ENCODE measurements around the gene UBAC2.

GRCh38 chr13:99276706-99277105, 76.1 kb downstream of the UBAC2 start:
- TF ChIP-seq, protein P1, sequence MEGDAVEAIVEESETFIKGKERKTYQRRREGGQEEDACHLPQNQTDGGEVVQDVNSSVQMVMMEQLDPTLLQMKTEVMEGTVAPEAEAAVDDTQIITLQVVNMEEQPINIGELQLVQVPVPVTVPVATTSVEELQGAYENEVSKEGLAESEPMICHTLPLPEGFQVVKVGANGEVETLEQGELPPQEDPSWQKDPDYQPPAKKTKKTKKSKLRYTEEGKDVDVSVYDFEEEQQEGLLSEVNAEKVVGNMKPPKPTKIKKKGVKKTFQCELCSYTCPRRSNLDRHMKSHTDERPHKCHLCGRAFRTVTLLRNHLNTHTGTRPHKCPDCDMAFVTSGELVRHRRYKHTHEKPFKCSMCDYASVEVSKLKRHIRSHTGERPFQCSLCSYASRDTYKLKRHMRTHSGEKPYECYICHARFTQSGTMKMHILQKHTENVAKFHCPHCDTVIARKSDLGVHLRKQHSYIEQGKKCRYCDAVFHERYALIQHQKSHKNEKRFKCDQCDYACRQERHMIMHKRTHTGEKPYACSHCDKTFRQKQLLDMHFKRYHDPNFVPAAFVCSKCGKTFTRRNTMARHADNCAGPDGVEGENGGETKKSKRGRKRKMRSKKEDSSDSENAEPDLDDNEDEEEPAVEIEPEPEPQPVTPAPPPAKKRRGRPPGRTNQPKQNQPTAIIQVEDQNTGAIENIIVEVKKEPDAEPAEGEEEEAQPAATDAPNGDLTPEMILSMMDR (IDR thresholded peaks at IDR 0.05; ENCODE audit: control extremely low read depth in 1 of 3, insufficient read depth in 1 of 3, low read depth in 1 of 3, low read length in 3 of 3), result peak in 2 of 3 experiments; percentile 8 to 13; a peak in 2 of 4 replicates
- TF ChIP-seq SIX5 (IDR thresholded peaks at IDR 0.05; ENCODE audit: low read depth, low read length) (no peak), FOSL1 (IDR thresholded peaks at IDR 0.05; ENCODE audit: insufficient read depth, low read depth, low read length) (no peak), EP300 (IDR thresholded peaks at IDR 0.05; ENCODE audit: borderline replicate concordance in 1 of 2, low read depth in 2 of 2, low read length in 2 of 2) (no peak), NRF1 (IDR thresholded peaks at IDR 0.05; ENCODE audit: low read depth, low read length) (no peak), CHD1 (IDR thresholded peaks at IDR 0.05; ENCODE audit: low read depth, low read length) (no peak)
